Measurements from ENCODE around the gene CSF3R. TPM values are rescaled to one million over a fixed set of nuclear protein-coding genes. Genes with fewer than 3 reads are reported as not detected.

The CSF3R gene
- total RNA-seq, 1 experiment from 2014 or later: not detected

DNA sequence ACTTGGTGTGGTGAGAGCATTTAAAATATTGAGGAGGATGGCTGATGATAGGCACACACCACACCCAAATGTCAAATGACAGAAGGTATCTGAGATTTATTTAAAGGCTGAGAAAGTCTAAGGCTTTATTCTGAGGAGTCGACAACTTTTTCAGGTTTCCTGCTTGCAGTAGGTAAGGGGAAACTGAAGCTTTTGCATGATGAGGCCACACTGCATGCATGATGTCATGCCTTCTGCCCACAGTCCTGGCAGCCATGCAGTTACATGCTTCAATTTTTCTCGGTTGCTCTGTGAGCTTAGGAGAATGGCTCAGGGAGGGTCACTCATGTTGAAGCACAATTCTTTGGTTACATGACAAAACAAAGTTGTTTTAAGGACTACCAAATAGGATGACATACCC, 39.4 kb downstream of the CSF3R start:
- Histone ChIP-seq H3K9me3 (replicated peaks) (no peaks in the 10 kb centered on the region), H3K4me3 (no peak overlapping the region), H3K27ac (no peak overlapping the region), H3K4me1 (no peaks in the 10 kb centered on the region; the same call in 1 of the 2 replicates), H3K36me3 (peaks cover 2% of the 10 kb centered on the region; the same call in 1 of the 2 replicates), H3K27me3 (no peaks in the 10 kb centered on the region)
- no peak for DNase-seq

- H3K4me3 ChIP-seq: no peak overlapping the region
Measured at GRCh38 chr1:36442337-36442736, 40.4 kb downstream of the CSF3R start.

GRCh38 chr1:36440646-36441045, 42.1 kb downstream of the CSF3R start:
- Histone ChIP-seq H3K4me1 (no peaks in the 10 kb centered on the region; the same call in 1 of the 2 replicates), H3K27me3 (no peaks in the 10 kb centered on the region), H3K9me3 (replicated peaks) (no peaks in the 10 kb centered on the region), H3K27ac (no peak overlapping the region), H3K4me3 (no peak overlapping the region), H3K36me3 (peaks cover 2% of the 10 kb centered on the region; the same call in 1 of the 2 replicates)
- no peak for DNase-seq

More at GRCh38 chr1:36442337-36442736, 40.4 kb downstream of the CSF3R start:
- H3K9me3 ChIP-seq (replicated peaks): no peaks in the 10 kb centered on the region
- no peaks in the 10 kb centered on the region; the same call in 1 of the 2 replicates for H3K4me1 ChIP-seq
- no peaks in the 10 kb centered on the region for H3K27me3 ChIP-seq
- H3K27ac ChIP-seq: no peak overlapping the region
- no peak for DNase-seq
- H3K36me3 ChIP-seq: peaks cover 2% of the 10 kb centered on the region; the same call in 1 of the 2 replicates

GRCh38 chr1:36440044-36440443, 42.7 kb downstream of the CSF3R start:
- no peak for DNase-seq
- Histone ChIP-seq H3K4me1 (no peaks in the 10 kb centered on the region; the same call in 1 of the 2 replicates), H3K4me3 (no peak overlapping the region), H3K27me3 (no peaks in the 10 kb centered on the region), H3K27ac (no peak overlapping the region), H3K36me3 (peaks cover 2% of the 10 kb centered on the region; the same call in 1 of the 2 replicates), H3K9me3 (replicated peaks) (no peaks in the 10 kb centered on the region)

DNA sequence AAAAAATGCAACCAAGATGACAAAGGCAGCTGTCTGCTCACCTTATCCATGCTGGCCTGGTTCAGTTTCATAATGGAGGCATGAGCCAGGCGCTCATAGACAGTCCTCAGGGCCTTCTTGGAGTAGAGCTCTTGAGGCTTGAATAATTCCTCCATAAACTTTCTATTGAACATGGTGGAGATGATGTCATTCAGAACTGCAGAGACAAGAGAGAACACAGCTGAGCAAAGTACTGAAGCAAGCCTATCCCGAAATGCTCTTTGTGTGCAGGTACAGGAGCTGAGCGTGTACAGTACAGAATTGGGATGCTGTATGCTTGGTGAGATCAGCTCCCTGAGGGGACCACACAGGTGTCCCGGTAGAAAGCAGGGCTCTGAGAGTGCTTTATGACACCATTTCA, 44.0 kb downstream of the CSF3R start:
- Histone ChIP-seq H3K27me3 (no peaks in the 10 kb centered on the region), H3K27ac (no peak overlapping the region), H3K36me3 (peaks cover 2% of the 10 kb centered on the region; the same call in 1 of the 2 replicates), H3K4me3 (no peak overlapping the region), H3K4me1 (no peaks in the 10 kb centered on the region), H3K9me3 (replicated peaks) (no peaks in the 10 kb centered on the region)
- no peak for DNase-seq

DNA sequence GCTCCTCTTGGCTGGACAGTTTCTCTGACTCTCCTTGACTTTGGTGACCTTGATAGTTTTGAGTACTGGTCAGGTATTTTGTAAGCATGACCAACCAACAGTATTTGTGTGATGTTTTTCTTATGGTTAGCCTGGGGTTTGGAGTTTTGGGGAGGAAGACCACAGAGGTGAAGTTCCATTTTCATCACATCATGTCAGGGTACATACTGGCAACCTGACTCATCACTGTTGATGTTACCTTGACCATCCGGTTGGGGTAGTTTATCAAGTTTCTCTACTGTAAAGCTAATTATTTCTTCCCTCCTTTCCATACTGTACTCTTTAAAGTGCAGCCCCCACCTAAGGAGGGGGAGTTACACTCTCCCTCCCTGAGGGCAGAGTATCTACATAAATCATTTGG, 45.9 kb downstream of the CSF3R start:
- Histone ChIP-seq H3K27ac (no peak overlapping the region), H3K36me3 (peaks cover 2% of the 10 kb centered on the region; the same call in 1 of the 2 replicates), H3K4me3 (no peak overlapping the region), H3K9me3 (replicated peaks) (no peaks in the 10 kb centered on the region), H3K4me1 (no peaks in the 10 kb centered on the region), H3K27me3 (no peaks in the 10 kb centered on the region)
- no peak for DNase-seq

DNA sequence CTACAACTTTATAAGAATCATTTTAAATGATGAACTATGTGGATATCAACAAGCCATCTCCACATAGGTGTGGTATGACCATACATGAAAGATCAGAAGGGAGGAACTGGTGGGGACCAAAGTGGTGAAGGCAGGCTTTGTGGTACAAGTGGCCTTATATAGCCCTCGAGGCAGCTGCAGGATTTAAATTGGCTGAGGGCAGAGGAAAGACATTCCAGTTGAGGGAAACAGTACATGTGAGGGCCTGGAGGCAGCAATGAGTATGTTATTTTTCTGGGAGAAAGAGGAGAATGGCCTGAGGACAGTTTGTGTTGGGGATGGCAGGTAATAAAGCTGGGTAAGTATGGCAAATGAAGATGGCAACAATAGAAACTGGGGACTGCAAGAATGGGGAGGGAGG, 49.6 kb downstream of the CSF3R start:
- Histone ChIP-seq H3K4me3 (no peak overlapping the region), H3K9me3 (replicated peaks) (no peaks in the 10 kb centered on the region), H3K27me3 (no peaks in the 10 kb centered on the region), H3K4me1 (no peaks in the 10 kb centered on the region), H3K27ac (no peak overlapping the region), H3K36me3 (no peaks in the 10 kb centered on the region)
- no peak for DNase-seq

DNA sequence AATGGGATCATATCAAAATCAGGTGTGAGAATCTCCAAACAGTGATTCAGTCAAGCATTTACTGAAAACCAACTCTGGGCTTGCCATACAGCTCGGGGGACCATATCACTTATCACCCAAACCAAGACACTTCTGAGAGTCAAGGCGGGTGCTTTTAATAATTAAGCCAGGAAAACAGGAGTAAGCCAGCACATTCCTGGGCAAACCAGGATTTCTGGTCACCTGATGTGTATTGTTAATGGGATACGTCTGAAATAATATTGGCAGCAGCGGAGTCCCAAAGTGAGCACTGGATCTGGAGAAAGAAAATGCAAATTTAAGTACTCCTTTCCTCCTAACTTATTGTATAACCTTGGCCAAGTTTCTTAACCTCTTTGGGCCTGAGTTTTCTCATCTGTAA, 50.1 kb downstream of the CSF3R start:
- DNase-seq: no peak
- Histone ChIP-seq H3K4me3 (no peak overlapping the region), H3K27ac (no peak overlapping the region), H3K4me1 (no peaks in the 10 kb centered on the region), H3K36me3 (no peaks in the 10 kb centered on the region), H3K9me3 (replicated peaks) (no peaks in the 10 kb centered on the region), H3K27me3 (no peaks in the 10 kb centered on the region)

GRCh38 chr1:36425791-36426190, 56.9 kb downstream of the CSF3R start:
- Histone ChIP-seq H3K36me3 (no peaks in the 10 kb centered on the region), H3K27me3 (no peaks in the 10 kb centered on the region), H3K4me1 (no peaks in the 10 kb centered on the region), H3K27ac (no peak overlapping the region), H3K4me3 (no peak overlapping the region), H3K9me3 (replicated peaks) (no peaks in the 10 kb centered on the region)
- DNase-seq: no peak

GRCh38 chr1:36421649-36422048, 61.1 kb downstream of the CSF3R start:
- Histone ChIP-seq H3K27ac (no peak overlapping the region), H3K27me3 (no peaks in the 10 kb centered on the region), H3K4me3 (no peak overlapping the region), H3K36me3 (no peaks in the 10 kb centered on the region), H3K4me1 (no peaks in the 10 kb centered on the region), H3K9me3 (replicated peaks) (no peaks in the 10 kb centered on the region)
- no peak for DNase-seq

- no peaks in the 10 kb centered on the region for H3K9me3 ChIP-seq (replicated peaks)
- no peaks in the 10 kb centered on the region for H3K36me3 ChIP-seq
- no peaks in the 10 kb centered on the region for H3K4me1 ChIP-seq
- no peaks in the 10 kb centered on the region for H3K27me3 ChIP-seq
- no peak overlapping the region for H3K4me3 ChIP-seq
- H3K27ac ChIP-seq: no peak overlapping the region
- peak; percentile 80 to 90 for DNase-seq
Measured at GRCh38 chr1:36420836-36421317, 61.8 kb downstream of the CSF3R start.

DNA sequence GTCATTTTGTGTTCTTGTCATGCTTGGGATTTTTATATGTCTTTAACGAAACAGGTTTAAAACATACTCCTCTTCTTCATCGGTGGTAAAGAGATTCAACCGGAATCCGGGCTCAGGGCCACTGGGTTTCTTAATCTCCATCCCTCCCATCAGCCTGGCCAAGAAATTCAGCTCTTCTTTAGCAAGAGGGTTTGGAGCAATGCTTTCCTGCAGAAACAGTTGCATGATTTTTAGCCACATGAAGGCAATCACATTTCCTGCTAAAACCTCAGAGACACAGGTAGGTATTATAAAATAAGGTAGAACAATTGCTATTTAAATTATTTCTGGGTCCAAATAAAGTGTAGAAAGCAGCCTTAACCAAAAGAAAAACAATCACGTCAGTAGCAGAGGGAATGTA, 62.3 kb downstream of the CSF3R start:
- Histone ChIP-seq H3K27ac (no peak overlapping the region), H3K36me3 (no peaks in the 10 kb centered on the region), H3K4me3 (no peak overlapping the region), H3K9me3 (replicated peaks) (no peaks in the 10 kb centered on the region), H3K4me1 (no peaks in the 10 kb centered on the region), H3K27me3 (no peaks in the 10 kb centered on the region)
- no peak for DNase-seq

DNA sequence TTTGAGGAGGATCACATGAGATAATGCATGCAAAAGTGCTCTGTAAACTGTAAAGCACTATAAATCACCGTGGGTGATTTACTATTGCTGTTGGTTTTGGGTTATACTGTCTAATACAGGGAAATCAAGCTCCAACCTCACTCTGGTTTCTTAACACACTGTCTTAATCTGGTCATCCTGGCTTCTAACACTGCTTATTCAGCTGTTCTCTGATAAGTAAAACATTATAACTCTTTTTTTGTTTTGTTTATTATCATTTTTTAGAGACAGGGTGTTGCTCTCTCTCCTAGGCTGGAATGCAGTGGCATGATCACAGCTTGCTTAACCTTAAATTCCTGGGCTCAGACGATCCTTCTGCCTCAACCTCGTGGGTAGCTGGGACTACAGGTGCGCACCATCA, 63.1 kb downstream of the CSF3R start:
- Histone ChIP-seq H3K27me3 (no peaks in the 10 kb centered on the region), H3K4me3 (no peak overlapping the region), H3K36me3 (no peaks in the 10 kb centered on the region), H3K4me1 (no peaks in the 10 kb centered on the region), H3K27ac (no peak overlapping the region), H3K9me3 (replicated peaks) (no peaks in the 10 kb centered on the region)
- DNase-seq: no peak

DNA sequence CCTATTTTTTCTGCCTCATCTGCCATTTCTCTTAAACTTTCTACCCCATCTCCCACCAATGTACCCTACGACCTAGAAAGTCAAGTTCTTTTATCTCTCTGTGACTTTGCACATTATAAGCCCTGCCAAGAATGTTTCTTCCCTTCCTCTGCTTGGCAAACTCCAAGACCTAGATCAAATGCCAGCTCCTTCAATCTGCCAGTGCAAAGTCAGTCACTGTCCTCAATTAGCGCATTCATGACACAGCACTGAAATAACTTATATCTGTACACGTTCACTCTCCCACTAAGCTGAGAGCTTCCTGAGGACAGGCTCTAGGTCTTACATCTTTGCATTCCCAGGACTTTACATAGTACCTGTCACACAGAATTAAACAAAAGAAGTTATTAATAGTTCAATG, 63.6 kb downstream of the CSF3R start:
- H3K4me3 ChIP-seq: no peak overlapping the region
- no peaks in the 10 kb centered on the region for H3K27me3 ChIP-seq
- H3K36me3 ChIP-seq: no peaks in the 10 kb centered on the region
- no peaks in the 10 kb centered on the region for H3K4me1 ChIP-seq
- no peak for DNase-seq
- no peak overlapping the region for H3K27ac ChIP-seq
- H3K9me3 ChIP-seq (replicated peaks): no peaks in the 10 kb centered on the region

DNA sequence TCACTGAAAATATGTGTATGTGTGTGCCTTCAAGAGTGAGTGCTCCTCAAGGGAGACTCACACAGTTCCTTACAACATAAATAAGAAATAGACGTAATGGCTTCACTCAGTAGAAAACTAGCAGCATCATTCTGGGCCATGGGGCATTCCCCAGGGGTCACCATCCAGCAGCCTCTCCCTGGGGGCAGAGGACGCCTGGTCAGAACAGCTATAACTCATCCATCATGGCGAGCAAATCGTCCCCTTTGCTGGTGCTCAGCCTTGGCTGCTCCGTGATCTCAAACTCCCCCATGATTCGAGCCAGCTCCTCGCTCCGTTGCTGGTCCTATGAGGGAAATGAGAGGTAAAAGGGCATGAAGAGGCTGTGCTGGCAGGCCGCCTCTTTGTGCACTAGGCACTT, 64.8 kb downstream of the CSF3R start:
- H3K36me3 ChIP-seq: no peaks in the 10 kb centered on the region
- no peak overlapping the region for H3K4me3 ChIP-seq
- no peaks in the 10 kb centered on the region for H3K27me3 ChIP-seq
- H3K4me1 ChIP-seq: no peaks in the 10 kb centered on the region
- H3K9me3 ChIP-seq (replicated peaks): no peaks in the 10 kb centered on the region
- no peak for DNase-seq
- H3K27ac ChIP-seq: no peak overlapping the region
